ENCODE results near the gene HOTAIR. TPM values are rescaled to one million over a fixed set of nuclear protein-coding genes. Genes with fewer than 3 reads are reported as not detected.
A peak's percentile ranks its signal among the peaks of the same experiment; 100 is the strongest.

Gene HOTAIR
- total RNA-seq, 1 experiment from 2014 or later, result not detected

GRCh38 chr12:54005853-54006558 is 31.3 kb upstream of the HOTAIR start:
- H3K27me3 Mint-ChIP-seq (ENCODE audit: low read depth), result peaks cover 100% of the 10 kb centered on the region
- Histone ChIP-seq H3T11ph (ENCODE audit: low read length) (no peak overlapping the region), H3K9me3 (ENCODE audit: control insufficient read depth, low read depth, low read length) (no peaks in the 10 kb centered on the region), H3K27me3 (ENCODE audit: insufficient read depth, low read length) (peaks cover 96% of the 10 kb centered on the region), H3K4me1 (ENCODE audit: insufficient read depth, low read length) (no peaks in the 10 kb centered on the region), H4K5ac (ENCODE audit: insufficient read length, low read depth, low read length) (no peak overlapping the region), H2BK120ac (ENCODE audit: low read depth, low read length, poor library complexity, severe bottlenecking) (no peak overlapping the region), H2BK15ac (ENCODE audit: low read depth, low read length) (no peak overlapping the region), H2AK5ac (ENCODE audit: insufficient read length, low read length) (no peak overlapping the region), H3K4me2 (ENCODE audit: insufficient read depth, insufficient read length, low read length) (no peak overlapping the region), H2BK5ac (ENCODE audit: insufficient read length, low read length) (no peak overlapping the region), H4K8ac (replicated peaks; ENCODE audit: insufficient read length, low read depth, low read length) (no peak overlapping the region), H3K14ac (ENCODE audit: insufficient read depth, low read length) (no peak overlapping the region), H2AFZ (ENCODE audit: low read length) (no peak overlapping the region), H4K20me1 (ENCODE audit: control insufficient read depth, insufficient read depth, insufficient read length) (no peaks in the 10 kb centered on the region), H3K79me2 (ENCODE audit: insufficient read depth, low read length) (no peaks in the 10 kb centered on the region), H3K56ac (ENCODE audit: insufficient read length, low read depth, low read length) (no peak overlapping the region), H3K27ac (ENCODE audit: insufficient read length, low read depth, low read length) (no peak overlapping the region), H4K91ac (ENCODE audit: insufficient read length, low read depth, low read length) (no peak overlapping the region), H2BK20ac (ENCODE audit: low read depth, low read length, poor library complexity, severe bottlenecking) (no peak overlapping the region), H3K23me2 (ENCODE audit: insufficient read length, low read depth, low read length, poor library complexity, severe bottlenecking) (no peaks in the 10 kb centered on the region), H3K79me1 (ENCODE audit: insufficient read depth, low read depth, low read length, poor library complexity, severe bottlenecking) (no peaks in the 10 kb centered on the region), H3K18ac (ENCODE audit: insufficient read length, low read depth, low read length) (no peak overlapping the region), H3K4ac (ENCODE audit: low read depth, low read length) (no peak overlapping the region), H3K9ac (ENCODE audit: extremely low read depth, insufficient read length, low read length) (no peak overlapping the region), H3K23ac (ENCODE audit: insufficient read length, low read depth, low read length) (no peak overlapping the region), H2BK12ac (ENCODE audit: insufficient read length, low read depth, low read length) (no peak overlapping the region)
- H3K4me1 Mint-ChIP-seq, result peaks cover 7 to 26% of the 10 kb centered on the region in 2 experiments
- no CpG with 5 or more reads among the region's 39 CpGs for WGBS (ENCODE audit: extremely low coverage, insufficient read length, low lambda C conversion rate)
- no peak overlapping the region; a peak in 1 of 7 replicates for H3K27ac Mint-ChIP-seq
- H3K9me3 Mint-ChIP-seq, result peaks cover 4 to 7% of the 10 kb centered on the region in 2 experiments; a peak in 3 of 5 replicates
- H3K4me3 Mint-ChIP-seq, result peak overlapping the region in 1 of 2 experiments; percentile 2; a peak in 1 of 5 replicates
- peak; percentile 92 for DNase-seq
- H3K36me3 Mint-ChIP-seq (ENCODE audit: insufficient read depth in 1 of 3, low read depth in 3 of 3), result no peaks in the 10 kb centered on the region
- peak; percentile 96 for TF ChIP-seq CTCF (conservative IDR thresholded peaks at IDR 0.05)
